IPS DF 19.7 (cell line): Measurements from ENCODE around the gene LTB4R.

Source experiments
- DNase-seq: peaks from one replicate; pipeline ENCODE4 v3.0.0-alpha.2; 2013; ENCODE audit warnings: low read depth, low spot score

LTB4R gene

DNA sequence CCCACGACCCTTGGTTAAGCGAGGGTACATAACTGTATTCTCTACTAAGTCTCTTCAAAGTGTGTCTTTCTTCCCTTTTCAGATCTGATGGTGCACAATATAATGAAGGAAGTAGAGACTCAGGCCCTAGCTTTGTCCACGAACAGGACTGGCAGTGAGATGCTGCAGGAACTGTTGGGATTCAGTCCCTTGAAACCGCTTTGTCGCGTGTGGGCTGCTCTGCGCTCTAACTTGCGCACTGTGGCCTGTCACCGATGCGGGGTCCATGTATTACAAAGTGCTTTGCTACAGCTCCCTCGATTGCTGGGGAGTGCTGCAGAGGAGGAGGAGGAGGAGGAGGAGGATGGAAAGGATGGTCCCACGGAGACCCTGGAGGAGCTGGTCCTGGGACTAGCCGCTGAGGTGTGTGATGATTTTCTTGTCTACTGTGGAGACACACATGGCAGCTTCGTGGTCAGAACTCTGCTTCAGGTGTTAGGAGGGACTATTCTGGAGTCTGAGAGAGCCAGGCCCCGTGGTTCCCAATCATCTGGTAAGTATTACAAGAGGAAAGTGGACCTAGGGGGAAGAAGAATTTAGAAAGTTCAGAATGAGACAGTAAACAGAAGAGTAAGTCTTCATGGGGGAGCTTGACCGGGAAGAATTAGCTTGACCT, 10.8 kb upstream of the LTB4R start:
- no peak for DNase-seq

GRCh38 chr14:24304019-24304387, 7.3 kb upstream of the LTB4R start:
- DNase-seq = no peak

- no peak for DNase-seq
Measured at GRCh38 chr14:24307156-24307574, 4.1 kb upstream of the LTB4R start.

DNA sequence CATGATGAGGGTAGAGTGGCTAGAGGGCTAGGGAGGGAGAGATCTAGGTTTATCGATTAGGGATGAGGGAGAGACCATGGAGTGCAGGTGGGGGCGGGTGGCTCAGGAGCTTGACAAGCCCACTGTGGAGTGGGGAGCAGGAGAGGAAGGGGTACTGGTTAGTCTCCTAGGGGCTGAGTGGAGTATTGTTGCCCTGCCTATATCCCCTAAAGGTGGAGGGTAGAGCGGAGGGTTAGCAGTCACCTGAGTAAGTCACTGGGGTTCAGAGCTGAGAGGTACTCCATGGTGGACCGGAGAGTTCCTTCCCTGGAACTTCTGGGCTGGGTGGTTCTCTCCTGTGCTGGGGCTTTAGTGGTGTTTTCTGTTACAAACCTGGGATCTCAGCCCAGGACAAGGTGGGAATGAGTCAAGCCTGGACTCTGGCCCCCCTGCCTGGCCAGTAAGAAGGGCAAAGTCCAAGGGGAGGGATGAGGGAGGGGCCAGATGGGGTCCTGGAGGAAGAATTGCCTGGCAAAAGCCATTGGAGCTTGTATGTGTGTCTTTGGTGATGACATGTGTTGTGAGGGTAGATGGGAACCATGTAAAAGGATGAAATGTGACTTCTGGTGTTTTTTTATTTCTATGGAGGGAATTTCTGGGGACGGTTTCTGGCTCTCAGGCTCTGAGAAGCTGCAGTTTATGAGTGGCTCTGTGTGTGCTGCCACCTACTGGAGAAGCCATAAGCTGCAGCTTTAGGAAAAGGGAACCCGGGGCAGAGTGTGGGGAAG, 3.5 kb upstream of the LTB4R start, which contains the start of gene CIDEB:
Gene CIDEB (minus strand): TSS at position 403 of the 767 bp plus-strand sequence. CDS start 119 bp downstream, at position 284.
- DNase-seq = no peak

DNA sequence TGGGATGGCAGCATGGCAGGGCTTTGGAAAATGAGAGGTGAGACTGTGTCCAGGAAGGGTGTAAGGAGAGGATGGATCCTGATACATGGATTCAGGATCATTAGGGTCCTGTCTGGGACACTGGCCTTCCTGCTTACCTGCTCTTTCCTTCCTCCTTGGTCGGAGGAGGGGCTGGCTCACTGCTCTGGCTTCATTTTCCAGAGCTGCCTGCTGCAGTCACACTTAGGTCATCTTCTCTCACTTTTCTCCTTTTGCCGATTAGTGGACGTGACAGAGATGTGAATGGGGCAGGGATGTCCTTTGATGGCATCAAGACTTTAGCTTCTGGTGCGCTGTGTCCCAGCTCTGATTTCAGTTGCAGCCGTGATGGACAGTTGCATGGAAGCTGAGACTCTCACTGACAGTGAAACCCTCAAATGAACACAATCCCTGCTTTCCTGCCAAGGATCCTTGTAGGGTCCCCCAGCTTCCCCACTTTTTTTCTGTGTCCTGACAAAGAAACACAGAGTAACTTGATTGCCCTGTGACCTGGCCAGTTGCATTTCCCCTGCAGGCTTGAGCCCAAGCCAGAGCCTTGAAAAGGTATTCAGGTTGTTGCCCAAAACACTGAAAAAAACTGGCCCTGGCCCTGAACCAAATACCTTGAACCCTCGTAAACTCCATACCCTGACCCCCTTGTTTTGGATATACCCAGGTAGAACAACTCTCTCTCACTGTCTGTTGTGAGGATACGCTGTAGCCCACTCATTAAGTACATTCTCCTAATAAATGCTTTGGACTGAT, 2.8 kb upstream of the LTB4R start:
- no peak for DNase-seq

DNA sequence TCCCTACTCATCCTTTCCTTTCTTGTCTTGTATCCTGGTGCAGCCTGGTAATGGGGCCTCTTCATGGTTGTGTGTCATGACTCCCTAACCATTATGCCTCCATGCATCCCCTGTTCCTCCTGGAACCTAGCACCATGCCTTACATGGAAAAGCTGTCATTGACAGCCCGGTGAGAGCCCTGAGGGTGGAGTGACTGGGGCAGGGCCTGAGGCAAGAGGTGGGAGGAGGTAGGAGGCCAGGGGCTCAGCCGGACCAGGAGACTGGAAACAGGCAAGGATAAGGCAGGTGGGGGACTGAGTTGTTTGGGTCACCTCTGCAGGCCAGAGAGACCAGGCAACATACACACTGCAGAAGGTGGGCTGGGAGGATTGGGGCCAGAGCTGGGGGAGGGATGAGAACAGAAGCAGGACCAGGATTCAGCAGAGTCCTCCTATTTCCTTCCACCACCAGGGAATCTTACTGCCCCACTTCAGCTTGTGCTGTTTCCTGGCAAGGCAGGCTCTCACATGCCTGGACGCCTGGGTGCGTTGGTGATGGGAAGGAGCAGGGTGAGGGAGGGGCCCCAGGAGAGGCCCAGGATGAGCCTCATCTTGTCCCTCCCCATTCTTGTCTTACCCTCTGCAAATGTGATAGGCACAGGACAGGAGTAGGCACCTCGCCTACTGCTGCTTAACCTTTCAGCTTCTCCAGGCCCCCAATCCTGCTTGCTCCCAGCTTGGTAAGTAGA, 1.6 kb upstream of the LTB4R start, which contains the start of gene LTB4R2:
Gene LTB4R2 (plus strand): TSS at position 603 of the 727 bp plus-strand sequence. CDS start 525 bp downstream, outside the sequence.
- DNase-seq = no peak

DNA sequence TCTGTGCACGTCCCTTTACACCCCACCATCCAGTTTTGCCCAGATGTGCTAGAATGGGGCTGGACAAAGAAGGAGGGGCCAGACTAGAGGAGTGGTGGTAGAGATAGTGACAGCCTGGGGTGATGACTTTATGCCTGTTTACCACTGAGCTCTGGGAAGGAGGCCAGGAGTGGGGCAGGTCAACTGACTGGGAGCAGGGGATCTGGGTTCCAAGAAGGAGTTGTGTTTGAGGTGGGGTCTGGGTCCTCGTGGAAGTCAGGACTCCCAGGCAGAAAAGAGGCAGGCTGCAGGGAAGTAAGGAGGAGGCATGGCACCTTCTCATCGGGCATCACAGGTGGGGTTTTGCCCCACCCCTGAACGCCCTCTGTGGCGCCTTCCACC, 1.0 kb upstream of the LTB4R start:
- no peak for DNase-seq

GRCh38 chr14:24311837-24312615, 724 bp downstream of the LTB4R start:
- DNase-seq = no peak

- DNase-seq = no peak
Measured at GRCh38 chr14:24312736-24313507, 1.6 kb downstream of the LTB4R start.

GRCh38 chr14:24313913-24314312, 2.6 kb downstream of the LTB4R start:
- DNase-seq = no peak

GRCh38 chr14:24314377-24315193, 3.3 kb downstream of the LTB4R start:
- no peak for DNase-seq

GRCh38 chr14:24315243-24315806, 4.0 kb downstream of the LTB4R start:
- no peak for DNase-seq

DNA sequence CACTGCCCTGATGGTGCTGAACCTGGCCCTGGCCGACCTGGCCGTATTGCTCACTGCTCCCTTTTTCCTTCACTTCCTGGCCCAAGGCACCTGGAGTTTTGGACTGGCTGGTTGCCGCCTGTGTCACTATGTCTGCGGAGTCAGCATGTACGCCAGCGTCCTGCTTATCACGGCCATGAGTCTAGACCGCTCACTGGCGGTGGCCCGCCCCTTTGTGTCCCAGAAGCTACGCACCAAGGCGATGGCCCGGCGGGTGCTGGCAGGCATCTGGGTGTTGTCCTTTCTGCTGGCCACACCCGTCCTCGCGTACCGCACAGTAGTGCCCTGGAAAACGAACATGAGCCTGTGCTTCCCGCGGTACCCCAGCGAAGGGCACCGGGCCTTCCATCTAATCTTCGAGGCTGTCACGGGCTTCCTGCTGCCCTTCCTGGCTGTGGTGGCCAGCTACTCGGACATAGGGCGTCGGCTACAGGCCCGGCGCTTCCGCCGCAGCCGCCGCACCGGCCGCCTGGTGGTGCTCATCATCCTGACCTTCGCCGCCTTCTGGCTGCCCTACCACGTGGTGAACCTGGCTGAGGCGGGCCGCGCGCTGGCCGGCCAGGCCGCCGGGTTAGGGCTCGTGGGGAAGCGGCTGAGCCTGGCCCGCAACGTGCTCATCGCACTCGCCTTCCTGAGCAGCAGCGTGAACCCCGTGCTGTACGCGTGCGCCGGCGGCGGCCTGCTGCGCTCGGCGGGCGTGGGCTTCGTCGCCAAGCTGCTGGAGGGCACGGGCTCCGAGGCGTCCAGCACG, 4.7 kb downstream of the LTB4R start:
- no peak for DNase-seq

GRCh38 chr14:24316597-24316950, 5.3 kb downstream of the LTB4R start:
- DNase-seq = no peak

DNA sequence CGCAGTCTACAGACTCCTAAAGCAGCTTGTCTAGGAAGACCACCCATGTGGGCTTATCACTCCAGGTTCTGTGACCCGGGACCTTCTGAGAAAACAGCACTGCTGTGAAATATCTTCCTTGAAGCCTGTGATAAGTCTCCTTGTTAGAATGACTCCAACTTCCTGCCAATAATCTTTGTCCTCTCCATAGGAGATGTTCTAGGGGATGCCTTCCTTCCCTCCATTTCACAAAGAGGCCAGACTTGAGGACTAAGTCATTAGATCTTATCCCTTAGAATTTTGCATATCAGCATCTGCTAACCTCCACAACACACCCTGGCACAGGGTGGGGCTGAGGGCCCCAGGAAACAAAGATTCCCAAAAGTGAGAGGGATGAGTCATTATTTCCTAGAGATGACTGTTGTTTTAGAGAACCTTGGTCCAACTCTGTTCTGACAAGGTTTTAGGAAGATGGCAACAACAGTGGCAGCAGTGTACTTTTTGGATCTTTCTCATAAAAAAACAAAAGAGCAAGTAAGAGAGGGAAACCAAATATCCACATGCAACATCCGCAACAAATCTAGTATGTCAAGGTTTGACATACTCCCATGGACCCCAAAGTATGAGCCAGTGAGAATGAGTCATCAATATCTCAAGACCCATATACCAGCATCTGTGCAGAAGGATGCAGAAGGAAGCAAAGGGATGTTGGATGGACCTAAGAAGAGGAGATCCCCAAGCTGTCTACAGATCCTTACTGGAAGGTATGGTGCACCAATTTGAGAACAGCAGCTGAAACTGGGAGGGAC, 6.0 kb downstream of the LTB4R start:
- DNase-seq = no peak

DNA sequence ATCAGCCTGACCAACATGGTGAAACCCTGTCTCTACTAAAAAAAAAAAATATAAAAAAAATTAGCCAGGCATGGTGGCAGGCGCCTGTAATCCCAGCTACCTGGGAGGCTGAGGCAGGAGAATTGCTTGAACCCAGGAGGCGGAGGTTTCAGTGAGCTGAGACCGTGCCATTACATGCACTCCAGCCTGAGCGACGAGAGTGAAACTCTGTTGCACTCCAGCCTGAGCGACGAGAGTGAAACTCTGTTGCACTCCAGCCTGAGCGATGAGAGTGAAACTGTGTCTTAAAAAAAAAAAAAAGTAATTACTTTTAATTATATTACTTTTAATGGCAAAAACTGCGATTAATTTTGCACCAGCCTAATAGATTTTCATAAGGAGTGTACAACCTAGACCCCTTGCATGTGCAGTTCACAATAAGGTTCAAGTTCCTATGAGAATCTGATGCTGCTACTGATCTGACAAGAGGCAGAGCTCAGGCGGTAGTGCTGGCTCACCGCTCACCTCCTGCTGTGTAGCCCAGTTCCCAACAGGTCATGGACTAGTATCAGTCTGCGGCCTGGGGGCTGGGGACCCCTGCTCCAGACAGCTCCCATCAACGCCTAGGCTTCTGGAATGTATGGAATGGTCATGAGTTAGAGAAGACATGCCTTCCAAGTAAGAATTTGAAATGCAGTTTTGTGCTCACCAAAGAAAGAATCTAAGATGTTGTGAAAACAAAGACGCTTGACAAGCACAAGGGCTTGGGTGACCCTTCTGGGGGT, 10.1 kb downstream of the LTB4R start:
- DNase-seq = no peak

DNA sequence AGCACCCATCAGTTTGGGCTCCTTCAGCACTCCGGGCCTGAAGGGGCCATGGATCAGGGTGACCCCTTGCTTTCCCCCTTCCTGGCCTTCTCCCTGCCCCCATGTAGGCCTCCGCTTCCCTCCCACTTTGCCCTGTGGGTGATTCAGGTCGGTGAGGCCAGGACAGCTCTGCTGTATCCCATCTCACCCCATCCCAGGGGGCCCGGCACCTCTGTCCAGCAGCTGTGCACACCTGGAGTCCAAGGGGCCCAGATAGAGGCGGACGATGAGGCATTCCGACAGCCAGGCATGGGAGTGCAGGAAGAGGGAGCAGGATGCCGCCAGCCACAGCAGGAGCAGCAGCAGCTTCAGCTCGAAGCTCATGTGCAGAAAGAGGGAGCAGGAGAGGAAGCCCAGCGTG, 11.4 kb downstream of the LTB4R start:
- DNase-seq = no peak
